ENCODE measurements around the gene LMOD1.

LMOD1 gene

DNA sequence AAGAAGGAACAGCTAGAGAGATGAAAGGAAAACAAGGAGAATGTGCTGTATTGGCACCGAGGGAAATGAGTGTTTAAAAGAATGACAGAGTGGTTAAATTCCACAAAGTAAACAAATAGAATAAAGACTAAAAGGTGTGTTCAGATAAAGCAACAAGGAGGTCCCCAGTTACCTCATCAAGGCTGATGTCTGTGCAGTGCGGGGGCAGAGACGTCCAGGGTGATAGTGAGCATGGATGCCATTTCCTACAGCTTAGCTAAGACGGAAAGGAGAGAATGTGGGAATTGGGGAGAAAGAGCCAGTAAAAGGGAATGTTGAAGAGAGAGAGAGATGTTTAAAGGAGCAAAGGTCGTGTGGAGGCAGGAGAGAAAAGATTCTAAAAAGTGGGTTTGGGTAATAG, 15.5 kb downstream of the LMOD1 start:
- H3K4me2 ChIP-seq (ENCODE audit: low read length, poor library complexity, severe bottlenecking): no peak overlapping the region
- H2BK12ac ChIP-seq (ENCODE audit: low read length in 2 of 2): no peak overlapping the region
- H3K14ac ChIP-seq (ENCODE audit: low read length in 2 of 2): no peak overlapping the region
- WGBS: 80% methylated on average over 5 of the region's 5 CpGs
- no peaks in the 10 kb centered on the region for H3K9me3 ChIP-seq (ENCODE audit: control insufficient read depth, low read length)
- no peak overlapping the region for H3K4ac ChIP-seq (ENCODE audit: low read depth in 1 of 2, low read length in 2 of 2)
- H3K23ac ChIP-seq (ENCODE audit: low read length in 2 of 2): no peak overlapping the region
- no peak overlapping the region for H3K4me3 ChIP-seq (ENCODE audit: insufficient read depth in 1 of 2, low read depth in 1 of 2, low read length in 2 of 2)
- DNase-seq: no peak
- H2AK5ac ChIP-seq (ENCODE audit: low read length, severe bottlenecking): no peak overlapping the region
- H3K9ac ChIP-seq (ENCODE audit: low read length): no peak overlapping the region
- H3K4me1 ChIP-seq (ENCODE audit: control insufficient read depth, insufficient read depth, low read depth, low read length): peaks cover 5% of the 10 kb centered on the region
- H2BK120ac ChIP-seq (ENCODE audit: low read depth, low read length): no peak overlapping the region
- no peak overlapping the region for H3K27ac ChIP-seq (ENCODE audit: low read length, poor library complexity, severe bottlenecking)
- no peak overlapping the region for H3K18ac ChIP-seq (ENCODE audit: low read depth in 1 of 2, low read length in 2 of 2)
- H4K8ac ChIP-seq (ENCODE audit: low read length): no peak overlapping the region
- no peaks in the 10 kb centered on the region for H3K27me3 ChIP-seq (ENCODE audit: control insufficient read depth in 1 of 2, insufficient read depth in 1 of 2, low read length in 2 of 2)
- no peaks in the 10 kb centered on the region for H3K79me1 ChIP-seq (replicated peaks; ENCODE audit: low read length, poor library complexity, severe bottlenecking)
- no peak overlapping the region for H2BK15ac ChIP-seq (ENCODE audit: low read depth, poor library complexity, severe bottlenecking)
- no peak overlapping the region for H2BK5ac ChIP-seq (ENCODE audit: low read depth, low read length, poor library complexity, severe bottlenecking)
- no peak overlapping the region for H4K91ac ChIP-seq (ENCODE audit: low read length)
- peaks cover 0 to 20% of the 10 kb centered on the region in 2 experiments for H3K36me3 ChIP-seq (ENCODE audit: control insufficient read depth in 1 of 2, insufficient read depth in 2 of 2, low read depth in 1 of 2, low read length in 2 of 2)
- no peak overlapping the region for H2AFZ ChIP-seq (ENCODE audit: low read depth, low read length)

DNA sequence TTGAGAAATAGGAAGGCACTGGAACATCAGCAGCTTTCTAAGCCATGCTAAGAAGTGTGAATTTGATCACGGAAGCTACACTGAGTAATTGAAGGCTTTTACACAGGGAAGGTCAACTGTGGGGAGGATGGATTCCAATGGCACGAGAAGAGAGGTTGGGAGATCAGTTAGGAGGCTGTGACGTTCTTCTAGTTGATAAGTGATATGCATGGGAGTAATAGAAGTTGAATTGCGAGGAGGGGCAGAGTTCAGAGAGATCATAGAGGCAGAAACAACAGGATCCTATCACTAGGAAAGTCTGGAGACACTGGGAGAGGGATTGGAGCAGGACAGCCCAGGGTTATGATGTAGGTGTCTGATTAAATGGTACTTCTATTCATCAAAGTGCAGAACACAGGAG, 16.2 kb downstream of the LMOD1 start:
- H3K27me3 ChIP-seq (ENCODE audit: control insufficient read depth in 1 of 2, insufficient read depth in 1 of 2, low read length in 2 of 2): no peaks in the 10 kb centered on the region
- H2BK12ac ChIP-seq (ENCODE audit: low read length in 2 of 2): peak overlapping the region in 1 of 2 experiments; percentile 10
- H4K8ac ChIP-seq (ENCODE audit: low read length): no peak overlapping the region
- peaks cover 5% of the 10 kb centered on the region for H3K4me1 ChIP-seq (ENCODE audit: control insufficient read depth, insufficient read depth, low read depth, low read length)
- no peak overlapping the region for H3K18ac ChIP-seq (ENCODE audit: low read depth in 1 of 2, low read length in 2 of 2)
- no peaks in the 10 kb centered on the region for H3K9me3 ChIP-seq (ENCODE audit: control insufficient read depth, low read length)
- no peak overlapping the region for H3K14ac ChIP-seq (ENCODE audit: low read length in 2 of 2)
- H3K27ac ChIP-seq (ENCODE audit: low read length, poor library complexity, severe bottlenecking): no peak overlapping the region
- H2BK5ac ChIP-seq (ENCODE audit: low read depth, low read length, poor library complexity, severe bottlenecking): no peak overlapping the region
- H3K4me3 ChIP-seq (ENCODE audit: insufficient read depth in 1 of 2, low read depth in 1 of 2, low read length in 2 of 2): no peak overlapping the region
- H2BK120ac ChIP-seq (ENCODE audit: low read depth, low read length): no peak overlapping the region
- H2AK5ac ChIP-seq (ENCODE audit: low read length, severe bottlenecking): no peak overlapping the region
- peaks cover 0 to 20% of the 10 kb centered on the region in 2 experiments for H3K36me3 ChIP-seq (ENCODE audit: control insufficient read depth in 1 of 2, insufficient read depth in 2 of 2, low read depth in 1 of 2, low read length in 2 of 2)
- H2AFZ ChIP-seq (ENCODE audit: low read depth, low read length): no peak overlapping the region
- H3K4me2 ChIP-seq (ENCODE audit: low read length, poor library complexity, severe bottlenecking): no peak overlapping the region
- no peak overlapping the region for H4K91ac ChIP-seq (ENCODE audit: low read length)
- H3K79me1 ChIP-seq (replicated peaks; ENCODE audit: low read length, poor library complexity, severe bottlenecking): no peaks in the 10 kb centered on the region
- H3K9ac ChIP-seq (ENCODE audit: low read length): no peak overlapping the region
- no peak for DNase-seq
- 74% methylated on average over 4 of the region's 4 CpGs for WGBS
- no peak overlapping the region for H3K4ac ChIP-seq (ENCODE audit: low read depth in 1 of 2, low read length in 2 of 2)
- H3K23ac ChIP-seq (ENCODE audit: low read length in 2 of 2): no peak overlapping the region
- H2BK15ac ChIP-seq (ENCODE audit: low read depth, poor library complexity, severe bottlenecking): no peak overlapping the region

DNA sequence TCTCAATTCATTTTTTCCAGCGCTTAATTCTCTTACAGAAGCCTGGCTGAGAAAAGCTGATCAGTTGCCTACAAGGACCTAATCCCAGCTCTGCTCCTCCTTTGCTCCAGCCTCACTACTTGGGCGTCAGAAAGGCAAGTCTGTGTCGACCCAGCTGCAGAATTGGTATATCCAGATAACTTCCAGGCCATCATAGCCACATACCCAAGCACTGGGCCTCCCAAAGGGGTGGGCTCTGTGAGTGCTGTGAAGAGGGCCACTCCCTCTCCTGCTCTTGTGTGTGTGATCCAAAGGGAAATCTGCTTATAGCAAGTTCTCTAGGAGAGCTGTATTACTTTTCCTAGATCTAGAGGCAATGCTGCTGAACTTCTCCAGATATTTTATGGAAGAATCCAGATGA, 18.1 kb downstream of the LMOD1 start:
- Histone ChIP-seq H3K14ac (ENCODE audit: low read length in 2 of 2) (no peak overlapping the region), H2BK15ac (ENCODE audit: low read depth, poor library complexity, severe bottlenecking) (no peak overlapping the region)

DNA sequence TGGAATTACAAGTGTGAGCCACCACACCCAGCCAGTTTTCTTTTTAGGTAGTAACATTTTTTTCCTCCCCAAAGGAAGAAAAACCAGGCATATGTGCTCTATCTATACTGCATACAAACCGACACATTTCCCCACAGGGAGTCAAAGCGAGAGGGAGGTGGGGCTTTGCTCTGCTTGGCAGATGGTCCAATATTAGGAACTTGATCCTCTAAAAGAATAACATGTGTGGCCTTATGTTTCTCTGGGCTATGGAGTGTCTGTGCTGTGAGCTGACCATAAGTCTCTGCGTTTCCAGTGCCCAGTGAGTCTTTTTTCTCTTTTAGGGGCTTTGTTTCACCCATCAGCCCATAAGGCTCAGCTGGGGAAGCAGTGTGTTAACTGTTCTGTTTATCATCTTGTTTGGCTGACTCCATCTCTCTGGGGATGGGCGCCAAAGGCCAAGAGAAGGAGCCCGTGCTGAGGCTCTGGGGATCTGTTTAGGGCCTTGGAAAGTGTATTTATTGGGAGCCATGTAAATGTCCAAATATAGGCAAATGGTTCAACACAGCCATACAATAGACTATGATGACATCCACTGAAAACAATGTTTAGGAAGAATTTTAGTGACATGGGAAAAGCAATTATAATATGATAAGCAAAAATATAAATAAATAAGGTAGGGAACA, 20.2 kb downstream of the LMOD1 start:
- 79% methylated on average over 4 of the region's 5 CpGs for WGBS
- Histone ChIP-seq H2AK5ac (ENCODE audit: low read length, severe bottlenecking) (no peak overlapping the region), H4K8ac (ENCODE audit: low read length) (peak overlapping the region; percentile 84), H3K9me3 (ENCODE audit: control insufficient read depth, low read length) (no peaks in the 10 kb centered on the region), H2BK15ac (ENCODE audit: low read depth, poor library complexity, severe bottlenecking) (no peak overlapping the region), H3K23ac (ENCODE audit: low read length in 2 of 2) (no peak overlapping the region), H3K4ac (ENCODE audit: low read depth in 1 of 2, low read length in 2 of 2) (no peak overlapping the region), H3K14ac (ENCODE audit: low read length in 2 of 2) (no peak overlapping the region), H3K27ac (ENCODE audit: low read length, poor library complexity, severe bottlenecking) (no peak overlapping the region), H3K79me1 (replicated peaks; ENCODE audit: low read length, poor library complexity, severe bottlenecking) (no peaks in the 10 kb centered on the region), H3K27me3 (ENCODE audit: control insufficient read depth in 1 of 2, insufficient read depth in 1 of 2, low read length in 2 of 2) (no peaks in the 10 kb centered on the region), H2AFZ (ENCODE audit: low read depth, low read length) (no peak overlapping the region), H4K91ac (ENCODE audit: low read length) (no peak overlapping the region), H3K9ac (ENCODE audit: low read length) (peak overlapping the region; percentile 49), H3K18ac (ENCODE audit: low read depth in 1 of 2, low read length in 2 of 2) (no peak overlapping the region), H3K4me1 (ENCODE audit: control insufficient read depth, insufficient read depth, low read depth, low read length) (peaks cover 2% of the 10 kb centered on the region), H3K4me3 (ENCODE audit: insufficient read depth in 1 of 2, low read depth in 1 of 2, low read length in 2 of 2) (no peak overlapping the region), H2BK120ac (ENCODE audit: low read depth, low read length) (no peak overlapping the region), H2BK5ac (ENCODE audit: low read depth, low read length, poor library complexity, severe bottlenecking) (no peak overlapping the region), H3K36me3 (ENCODE audit: control insufficient read depth in 1 of 2, insufficient read depth in 2 of 2, low read depth in 1 of 2, low read length in 2 of 2) (peaks cover 0 to 14% of the 10 kb centered on the region in 2 experiments), H2BK12ac (ENCODE audit: low read length in 2 of 2) (no peak overlapping the region), H3K4me2 (ENCODE audit: low read length, poor library complexity, severe bottlenecking) (no peak overlapping the region)
- DNase-seq: no peak

More for the DNA sequence above, 18.1 kb downstream of the LMOD1 start:
- no peak overlapping the region for H3K4me3 ChIP-seq (ENCODE audit: insufficient read depth in 1 of 2, low read depth in 1 of 2, low read length in 2 of 2)
- WGBS: 92% methylated on average over 3 of the region's 3 CpGs
- no peak for DNase-seq
- H3K9ac ChIP-seq (ENCODE audit: low read length): no peak overlapping the region
- peaks cover 0 to 20% of the 10 kb centered on the region in 2 experiments for H3K36me3 ChIP-seq (ENCODE audit: control insufficient read depth in 1 of 2, insufficient read depth in 2 of 2, low read depth in 1 of 2, low read length in 2 of 2)
- no peaks in the 10 kb centered on the region for H3K27me3 ChIP-seq (ENCODE audit: control insufficient read depth in 1 of 2, insufficient read depth in 1 of 2, low read length in 2 of 2)
- no peaks in the 10 kb centered on the region for H3K9me3 ChIP-seq (ENCODE audit: control insufficient read depth, low read length)
- H3K4ac ChIP-seq (ENCODE audit: low read depth in 1 of 2, low read length in 2 of 2): no peak overlapping the region
- H4K91ac ChIP-seq (ENCODE audit: low read length): no peak overlapping the region
- H3K27ac ChIP-seq (ENCODE audit: low read length, poor library complexity, severe bottlenecking): no peak overlapping the region
- H3K4me2 ChIP-seq (ENCODE audit: low read length, poor library complexity, severe bottlenecking): no peak overlapping the region
- no peak overlapping the region for H2BK120ac ChIP-seq (ENCODE audit: low read depth, low read length)
- H4K8ac ChIP-seq (ENCODE audit: low read length): no peak overlapping the region
- H2BK5ac ChIP-seq (ENCODE audit: low read depth, low read length, poor library complexity, severe bottlenecking): no peak overlapping the region
- no peaks in the 10 kb centered on the region for H3K4me1 ChIP-seq (ENCODE audit: control insufficient read depth, insufficient read depth, low read depth, low read length)
- H2AK5ac ChIP-seq (ENCODE audit: low read length, severe bottlenecking): no peak overlapping the region
- no peaks in the 10 kb centered on the region for H3K79me1 ChIP-seq (replicated peaks; ENCODE audit: low read length, poor library complexity, severe bottlenecking)
- H2AFZ ChIP-seq (ENCODE audit: low read depth, low read length): no peak overlapping the region
- H3K23ac ChIP-seq (ENCODE audit: low read length in 2 of 2): no peak overlapping the region
- H3K18ac ChIP-seq (ENCODE audit: low read depth in 1 of 2, low read length in 2 of 2): no peak overlapping the region
- no peak overlapping the region for H2BK12ac ChIP-seq (ENCODE audit: low read length in 2 of 2)
